ENCODE data around the gene NRXN3.

DNA sequence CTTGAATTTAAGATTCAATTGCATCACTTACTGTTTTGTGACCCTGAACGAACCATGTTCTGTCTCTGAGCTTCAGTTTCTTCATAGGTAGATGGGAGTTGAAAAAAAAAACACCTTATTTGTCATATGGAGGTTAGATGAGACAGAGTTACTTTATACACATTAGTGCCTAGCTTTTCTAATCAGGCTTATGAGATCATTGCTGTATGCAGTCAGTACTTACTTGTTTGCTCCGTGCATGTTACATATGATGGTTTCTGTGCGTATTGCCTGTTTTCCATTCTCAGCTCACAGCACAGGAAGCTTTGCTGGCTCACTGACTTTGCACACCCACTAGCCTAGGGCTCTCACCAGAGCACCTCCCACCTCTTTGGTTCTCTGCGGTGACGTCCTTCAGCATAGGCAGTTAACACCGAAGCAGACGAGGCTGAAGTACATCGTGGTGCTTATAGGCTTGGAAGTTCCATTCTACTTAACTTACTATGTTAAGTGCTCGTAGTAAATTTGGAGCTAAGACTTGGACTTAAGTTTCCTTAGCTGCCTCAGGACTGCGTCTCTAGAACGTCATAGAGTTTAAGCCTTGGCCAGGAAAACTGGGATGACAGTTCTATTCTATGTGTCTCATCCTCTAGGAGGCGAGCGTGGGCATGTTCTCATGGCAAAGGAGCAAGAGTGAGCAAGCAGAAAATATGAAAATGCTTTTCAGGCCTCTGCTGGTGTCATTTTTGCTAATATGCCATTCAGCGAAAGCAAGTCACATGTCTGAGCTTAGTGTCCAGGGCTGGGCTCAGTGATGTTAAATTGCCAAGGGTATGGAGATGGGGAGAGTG is 57.3 kb downstream of the NRXN3 start:
- TF ChIP-seq CTCF (IDR thresholded peaks at IDR 0.05) (no peak), POLR2A (IDR thresholded peaks at IDR 0.05) (no peak)
